ENCODE measurements around the gene SORBS2. TPM values are rescaled to one million over a fixed set of nuclear protein-coding genes. Genes with fewer than 3 reads are reported as not detected.

Gene SORBS2
- total RNA-seq, 2 experiments from 2014 or later: not detected

GRCh38 chr4:185685804-185686203 lies 126.2 kb downstream of the SORBS2 start:
- no peak for DNase-seq
- Mint-ChIP-seq H3K27ac (no peak overlapping the region), H3K9me3 (no peaks in the 10 kb centered on the region), H3K4me3 (no peak overlapping the region), H3K4me1 (no peaks in the 10 kb centered on the region), H3K36me3 (ENCODE audit: low read depth) (no peaks in the 10 kb centered on the region), H3K27me3 (no peaks in the 10 kb centered on the region)
- ChIA-PET CTCF (no interaction called here), POLR2A (no interaction called here)

- H3K27me3 Mint-ChIP-seq: no peaks in the 10 kb centered on the region
- H3K4me1 Mint-ChIP-seq: no peaks in the 10 kb centered on the region
- no peak overlapping the region for H3K27ac Mint-ChIP-seq
- no peaks in the 10 kb centered on the region for H3K36me3 Mint-ChIP-seq (ENCODE audit: low read depth)
- H3K9me3 Mint-ChIP-seq: no peaks in the 10 kb centered on the region
- no peak for DNase-seq
- POLR2A ChIA-PET: no interaction called here
- CTCF ChIA-PET: no interaction called here
- H3K4me3 Mint-ChIP-seq: no peak overlapping the region
Measured at GRCh38 chr4:185683896-185684295, 128.1 kb downstream of the SORBS2 start.

GRCh38 chr4:185683222-185683621 lies 128.8 kb downstream of the SORBS2 start:
- H3K27me3 Mint-ChIP-seq: no peaks in the 10 kb centered on the region
- CTCF ChIA-PET: no interaction called here
- no peak overlapping the region for H3K27ac Mint-ChIP-seq
- H3K36me3 Mint-ChIP-seq (ENCODE audit: low read depth): no peaks in the 10 kb centered on the region
- POLR2A ChIA-PET: no interaction called here
- no peaks in the 10 kb centered on the region for H3K4me1 Mint-ChIP-seq
- no peak for DNase-seq
- H3K9me3 Mint-ChIP-seq: no peaks in the 10 kb centered on the region
- H3K4me3 Mint-ChIP-seq: no peak overlapping the region

DNA sequence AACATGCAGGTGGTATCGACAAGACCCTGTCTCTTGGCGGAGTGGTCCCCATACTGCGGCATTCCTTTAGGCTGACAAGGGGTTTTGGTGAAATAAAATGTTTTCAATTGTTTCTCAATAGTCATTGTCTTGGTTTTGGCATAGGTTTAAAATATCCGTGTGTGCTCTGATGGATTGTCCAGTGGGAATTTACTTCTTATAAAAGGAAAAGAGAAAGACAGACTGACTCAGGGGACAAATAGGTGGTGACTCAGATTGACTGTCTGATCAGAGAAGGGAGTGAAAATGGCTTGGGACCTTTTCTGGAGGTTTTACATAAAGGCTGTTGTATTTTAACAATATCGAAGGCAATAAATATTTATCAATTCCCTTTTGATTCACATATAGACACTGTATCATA lies 129.8 kb downstream of the SORBS2 start:
- H3K36me3 Mint-ChIP-seq (ENCODE audit: low read depth): no peaks in the 10 kb centered on the region
- POLR2A ChIA-PET: no interaction called here
- H3K4me3 Mint-ChIP-seq: no peak overlapping the region
- H3K27me3 Mint-ChIP-seq: no peaks in the 10 kb centered on the region
- H3K9me3 Mint-ChIP-seq: no peaks in the 10 kb centered on the region
- no peaks in the 10 kb centered on the region for H3K4me1 Mint-ChIP-seq
- no peak overlapping the region for H3K27ac Mint-ChIP-seq
- no peak for DNase-seq
- CTCF ChIA-PET: no interaction called here

DNA sequence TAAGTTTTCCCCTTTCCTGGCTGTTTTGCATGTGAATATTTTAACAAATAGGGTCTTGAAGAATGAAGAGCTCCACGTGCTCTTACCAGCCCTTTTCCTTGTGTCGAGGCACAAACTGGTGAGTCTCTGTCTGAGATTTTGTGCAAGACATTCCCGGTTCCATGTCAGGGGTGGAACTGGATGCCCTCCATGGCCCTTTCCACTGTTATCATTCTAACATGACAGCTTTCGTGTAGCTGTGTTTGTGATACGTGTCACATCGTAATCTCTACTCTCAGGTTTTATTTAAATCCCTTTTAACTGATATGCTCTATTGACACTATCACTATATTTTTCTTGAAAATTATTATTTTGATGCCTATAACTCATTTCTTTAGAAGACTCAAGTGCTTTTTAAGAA lies 130.4 kb downstream of the SORBS2 start:
- ChIA-PET CTCF (interaction anchor here (0.6 kb wide), 1 partner anchor 10 kb away, joined by 3 read pairs; no protein-coding TSS in a partner anchor), POLR2A (no interaction called here)
- Mint-ChIP-seq H3K27me3 (no peaks in the 10 kb centered on the region), H3K4me1 (no peaks in the 10 kb centered on the region), H3K27ac (no peak overlapping the region), H3K9me3 (no peaks in the 10 kb centered on the region), H3K36me3 (ENCODE audit: low read depth) (no peaks in the 10 kb centered on the region), H3K4me3 (no peak overlapping the region)
- DNase-seq: no peak

- H3K4me1 Mint-ChIP-seq: no peaks in the 10 kb centered on the region
- H3K9me3 Mint-ChIP-seq: no peaks in the 10 kb centered on the region
- no peaks in the 10 kb centered on the region for H3K27me3 Mint-ChIP-seq
- no peak overlapping the region for H3K4me3 Mint-ChIP-seq
- ChIA-PET POLR2A (no interaction called here), CTCF (no interaction called here)
- DNase-seq: no peak
- no peak overlapping the region for H3K27ac Mint-ChIP-seq
- H3K36me3 Mint-ChIP-seq (ENCODE audit: low read depth): no peaks in the 10 kb centered on the region
Measured at GRCh38 chr4:185680617-185681016, 131.4 kb downstream of the SORBS2 start.

DNA sequence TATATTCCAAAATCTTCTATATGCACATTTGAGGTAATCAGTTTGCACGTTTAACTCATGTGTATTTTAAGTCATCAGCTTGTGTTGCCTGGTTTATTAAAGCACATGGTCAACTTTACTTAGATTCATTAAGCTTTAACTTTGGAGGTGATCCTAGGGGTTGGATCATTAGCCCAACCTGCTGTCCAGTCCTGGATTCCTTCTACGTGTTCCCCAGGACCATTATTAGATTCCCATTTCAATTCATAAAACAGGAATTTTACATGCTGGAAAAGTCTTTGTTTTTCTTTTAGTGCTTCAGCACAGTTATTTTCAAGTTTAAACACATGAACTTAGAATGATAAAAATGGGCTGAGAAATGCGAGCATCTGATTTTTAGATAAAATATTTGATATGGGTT lies 132.5 kb downstream of the SORBS2 start:
- H3K4me1 Mint-ChIP-seq: peaks cover 1% of the 10 kb centered on the region
- no peaks in the 10 kb centered on the region for H3K9me3 Mint-ChIP-seq
- no peaks in the 10 kb centered on the region for H3K36me3 Mint-ChIP-seq (ENCODE audit: low read depth)
- ChIA-PET POLR2A (no interaction called here), CTCF (no interaction called here)
- H3K27ac Mint-ChIP-seq: no peak overlapping the region
- DNase-seq: no peak
- no peaks in the 10 kb centered on the region for H3K27me3 Mint-ChIP-seq
- H3K4me3 Mint-ChIP-seq: no peak overlapping the region

DNA sequence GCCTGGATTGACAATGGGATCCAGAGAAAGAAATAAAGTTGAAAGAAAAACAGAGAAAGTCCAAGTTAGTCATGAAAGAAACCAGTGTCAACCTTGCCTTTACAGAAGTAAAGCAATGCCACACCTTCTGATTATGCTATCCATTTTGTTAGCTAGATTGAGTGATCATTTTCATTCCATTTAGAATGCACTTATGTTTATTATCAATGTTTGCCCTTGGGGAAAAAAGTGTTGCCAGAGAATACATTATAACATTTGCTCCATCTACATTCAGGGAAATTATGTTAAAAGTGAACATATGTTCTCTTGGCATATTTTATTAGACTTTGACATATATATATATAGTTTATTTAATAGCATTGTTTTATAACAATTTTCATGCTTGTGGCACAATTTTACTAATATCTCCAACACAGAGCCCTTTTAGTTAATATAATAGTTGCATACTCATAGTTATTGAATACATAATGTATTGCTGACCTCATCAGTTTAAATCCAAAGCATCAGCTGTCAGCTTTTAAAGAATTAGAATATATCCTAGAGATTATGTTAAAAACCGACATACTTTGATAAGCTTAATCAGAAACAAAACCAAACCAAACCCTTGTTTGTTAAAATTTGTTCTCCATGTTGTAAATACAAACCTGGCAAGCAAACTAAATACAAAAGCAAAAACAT lies 134.2 kb downstream of the SORBS2 start:
- Mint-ChIP-seq H3K27ac (no peak overlapping the region), H3K9me3 (no peaks in the 10 kb centered on the region), H3K27me3 (no peaks in the 10 kb centered on the region), H3K4me3 (no peak overlapping the region), H3K4me1 (peaks cover 3% of the 10 kb centered on the region), H3K36me3 (ENCODE audit: low read depth) (no peaks in the 10 kb centered on the region)
- DNase-seq: no peak
- ChIA-PET CTCF (no interaction called here), POLR2A (no interaction called here)

DNA sequence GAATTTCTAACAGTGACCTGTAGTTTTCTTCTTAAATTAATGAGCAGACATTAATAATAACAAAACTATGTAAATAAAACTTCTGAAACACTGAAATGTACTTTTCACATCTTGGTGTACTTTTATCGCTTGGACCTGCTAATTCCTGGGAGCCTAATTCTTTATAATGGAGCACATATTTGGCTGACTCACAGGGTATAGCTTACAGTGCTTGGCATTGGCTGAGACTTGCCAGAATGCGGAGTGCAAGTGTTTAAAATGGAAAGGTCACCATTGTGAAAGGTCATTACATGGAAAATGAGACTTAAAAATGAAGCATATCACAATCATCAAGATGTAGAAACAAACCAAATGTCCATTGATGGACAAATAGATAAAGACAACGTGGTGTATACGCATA lies 139.4 kb downstream of the SORBS2 start:
- no peak for DNase-seq
- Mint-ChIP-seq H3K4me1 (peaks cover 3% of the 10 kb centered on the region), H3K36me3 (ENCODE audit: low read depth) (no peaks in the 10 kb centered on the region), H3K27ac (no peak overlapping the region), H3K9me3 (no peaks in the 10 kb centered on the region), H3K4me3 (no peak overlapping the region), H3K27me3 (no peaks in the 10 kb centered on the region)
- POLR2A ChIA-PET: no interaction called here
- CTCF ChIA-PET: no interaction called here

- POLR2A ChIA-PET: no interaction called here
- H3K4me3 Mint-ChIP-seq: no peak overlapping the region
Measured at GRCh38 chr4:185672151-185672550, 139.8 kb downstream of the SORBS2 start.

GRCh38 chr4:185671496-185671895 lies 140.5 kb downstream of the SORBS2 start:
- no peak overlapping the region for H3K4me3 Mint-ChIP-seq
- H3K36me3 Mint-ChIP-seq (ENCODE audit: low read depth): no peaks in the 10 kb centered on the region
- no peak overlapping the region for H3K27ac Mint-ChIP-seq
- CTCF ChIA-PET: interaction anchor here (0.6 kb wide), 1 partner anchor 10 kb away, joined by 3 read pairs; no protein-coding TSS in a partner anchor
- POLR2A ChIA-PET: no interaction called here
- H3K4me1 Mint-ChIP-seq: peaks cover 3% of the 10 kb centered on the region
- H3K27me3 Mint-ChIP-seq: peaks cover under 1% of the 10 kb centered on the region
- no peak for DNase-seq
- no peaks in the 10 kb centered on the region for H3K9me3 Mint-ChIP-seq

More at GRCh38 chr4:185672151-185672550, 139.8 kb downstream of the SORBS2 start:
- CTCF ChIA-PET: interaction anchor here (0.6 kb wide), 1 partner anchor 9 kb away, joined by 3 read pairs; no protein-coding TSS in a partner anchor
- no peak for DNase-seq
- H3K9me3 Mint-ChIP-seq: no peaks in the 10 kb centered on the region
- H3K4me1 Mint-ChIP-seq: peaks cover 3% of the 10 kb centered on the region
- no peaks in the 10 kb centered on the region for H3K27me3 Mint-ChIP-seq
- no peak overlapping the region for H3K27ac Mint-ChIP-seq
- no peaks in the 10 kb centered on the region for H3K36me3 Mint-ChIP-seq (ENCODE audit: low read depth)

DNA sequence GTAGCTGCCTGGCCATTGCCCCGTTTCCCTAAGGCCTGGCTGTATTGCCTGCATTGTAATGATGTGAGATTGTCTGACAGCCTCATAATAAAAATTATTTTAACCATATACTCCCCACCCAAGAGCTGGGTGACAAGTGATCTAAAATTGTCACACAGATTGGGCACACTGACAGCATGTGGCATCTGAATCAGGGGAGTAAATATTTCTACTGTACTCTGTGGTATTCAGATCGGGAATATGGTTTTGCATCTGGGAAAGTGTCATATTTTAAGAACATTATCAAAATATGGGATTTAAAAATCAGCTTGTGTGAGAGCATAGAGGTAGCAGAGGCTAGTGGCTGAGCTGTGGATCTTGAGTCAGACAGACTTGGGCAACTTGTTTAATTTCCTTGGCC lies 140.9 kb downstream of the SORBS2 start:
- H3K27ac Mint-ChIP-seq: no peak overlapping the region
- no peaks in the 10 kb centered on the region for H3K36me3 Mint-ChIP-seq (ENCODE audit: low read depth)
- peaks cover 2% of the 10 kb centered on the region for H3K27me3 Mint-ChIP-seq
- CTCF ChIA-PET: no interaction called here
- H3K9me3 Mint-ChIP-seq: no peaks in the 10 kb centered on the region
- H3K4me1 Mint-ChIP-seq: peaks cover 3% of the 10 kb centered on the region
- no peak for DNase-seq
- no peak overlapping the region for H3K4me3 Mint-ChIP-seq
- POLR2A ChIA-PET: no interaction called here

- Mint-ChIP-seq H3K36me3 (ENCODE audit: low read depth) (no peaks in the 10 kb centered on the region), H3K4me3 (no peak overlapping the region), H3K27ac (no peak overlapping the region), H3K4me1 (no peaks in the 10 kb centered on the region), H3K27me3 (peaks cover 2% of the 10 kb centered on the region), H3K9me3 (no peaks in the 10 kb centered on the region)
- ChIA-PET POLR2A (no interaction called here), CTCF (no interaction called here)
- no peak for DNase-seq
Measured at GRCh38 chr4:185669288-185669687, 142.7 kb downstream of the SORBS2 start.

DNA sequence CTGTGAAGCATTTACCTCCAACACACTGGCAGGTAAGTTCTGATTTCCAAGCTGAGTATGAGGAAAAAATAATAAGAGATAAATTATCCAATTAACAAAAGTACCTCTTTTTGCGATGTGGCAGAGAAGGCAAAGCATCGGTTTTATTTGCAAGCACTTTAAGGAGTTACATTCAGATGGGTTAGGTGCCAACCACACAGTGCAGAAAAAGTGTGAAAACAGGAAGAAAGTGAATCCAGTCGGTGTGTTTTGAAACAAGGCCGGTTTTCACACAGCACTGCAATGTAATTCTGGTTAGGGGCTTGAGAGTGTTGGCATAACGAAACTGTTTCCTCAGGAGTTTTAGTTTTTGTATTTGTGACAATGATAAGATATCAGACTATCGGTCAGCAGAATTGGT lies 145.8 kb downstream of the SORBS2 start:
- Mint-ChIP-seq H3K27me3 (peaks cover 2% of the 10 kb centered on the region), H3K4me3 (no peak overlapping the region), H3K27ac (no peak overlapping the region), H3K4me1 (no peaks in the 10 kb centered on the region), H3K9me3 (no peaks in the 10 kb centered on the region), H3K36me3 (ENCODE audit: low read depth) (no peaks in the 10 kb centered on the region)
- ChIA-PET CTCF (no interaction called here), POLR2A (no interaction called here)
- DNase-seq: no peak

All from activated CD4-positive, alpha-beta T cell treated with anti-CD3 and anti-CD28 coated beads, Interleukin-2, amount 10 ng/mL, durations not matched to agents 7 days and 5 days (primary cell).